Activated T-helper 1 cell treated with anti-CD3 and anti-CD28 coated beads, Interleukin-2, amount 50 U/mL, for 16 hours (primary cell): ENCODE measurements around the gene CACNG7.
"Not testable (repeated sequence)": the region's sequence is repeated elsewhere in the genome, so short reads cannot be mapped to it uniquely, and the experiment has no call there.

ENCODE experiments used
- DNase-seq, 2 donors: peaks; one replicate each; pipeline ENCODE4 v3.0.0-alpha.2; 2020; ENCODE audit warnings: low read depth in 1 of 2, low spot score in 1 of 2

Gene CACNG7

DNA sequence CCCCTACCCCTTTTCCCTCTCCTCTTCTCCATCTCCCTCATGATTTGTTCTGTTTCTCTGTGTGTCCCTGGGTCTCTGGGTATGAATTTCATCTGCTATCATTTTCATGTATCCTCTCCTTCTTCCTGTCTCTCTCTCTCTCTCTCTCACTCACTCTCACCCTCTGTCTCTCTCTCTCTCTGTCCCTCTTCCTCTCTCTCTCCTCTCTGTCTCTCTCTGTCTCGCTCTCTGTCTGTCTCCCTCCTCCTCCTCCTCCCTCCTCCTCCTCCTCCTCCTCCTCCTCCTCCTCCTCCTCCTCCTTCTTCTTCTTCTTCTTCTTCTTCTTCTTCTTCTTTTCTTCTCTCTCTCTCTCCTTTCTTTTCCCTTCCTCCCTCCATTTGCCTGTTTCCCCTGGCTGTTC lies 3.3 kb upstream of the CACNG7 start:
- DNase-seq, result no peak

DNA sequence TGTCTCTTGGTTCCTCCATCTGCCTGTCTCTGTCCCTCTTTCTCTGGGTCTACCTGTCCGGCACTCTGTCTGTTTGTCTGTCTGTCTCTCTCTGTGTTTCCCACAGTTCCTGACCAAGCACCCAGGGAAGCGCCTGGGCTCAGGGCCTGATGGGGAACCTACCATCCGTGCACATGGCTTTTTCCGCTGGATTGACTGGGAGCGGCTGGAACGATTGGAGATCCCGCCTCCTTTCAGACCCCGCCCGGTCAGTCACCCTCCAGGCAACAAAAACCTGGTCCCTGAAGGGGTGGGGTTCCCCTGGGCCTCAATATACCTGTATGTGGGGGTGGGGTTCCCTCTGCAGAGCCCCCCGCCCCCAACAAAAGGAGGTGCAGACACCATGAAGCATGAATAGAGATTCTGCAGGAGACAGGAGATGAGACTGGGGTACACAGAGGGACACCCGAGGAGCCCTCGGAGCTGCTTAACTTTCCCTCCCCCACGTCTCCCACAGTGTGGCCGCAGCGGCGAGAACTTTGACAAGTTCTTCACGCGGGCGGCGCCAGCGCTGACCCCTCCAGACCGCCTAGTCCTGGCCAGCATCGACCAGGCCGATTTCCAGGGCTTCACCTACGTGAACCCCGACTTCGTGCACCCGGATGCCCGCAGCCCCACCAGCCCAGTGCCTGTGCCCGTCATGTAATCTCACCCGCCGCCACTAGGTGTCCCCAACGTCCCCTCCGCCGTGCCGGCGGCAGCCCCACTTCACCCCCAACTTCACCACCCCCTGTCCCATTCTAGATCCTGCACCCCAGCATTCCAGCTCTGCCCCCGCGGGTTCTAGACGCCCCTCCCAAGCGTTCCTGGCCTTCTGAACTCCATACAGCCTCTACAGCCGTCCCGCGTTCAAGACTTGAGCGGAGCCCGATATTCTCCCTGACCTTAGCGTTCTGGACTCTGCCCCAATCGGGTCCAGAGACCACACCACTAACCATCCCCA lies 2.6 kb upstream of the CACNG7 start:
- peak; percentile 50 to 60 for DNase-seq

GRCh38 chr19:53907193-53907581 lies 1.9 kb upstream of the CACNG7 start:
- no peak for DNase-seq

GRCh38 chr19:53907690-53908089 lies 1.4 kb upstream of the CACNG7 start:
- DNase-seq, result no peak

- peak in 1 of 2 donors; percentile 23 for DNase-seq
These were observed 758 bp upstream of the CACNG7 start for GRCh38 chr19:53908106-53908934.

DNA sequence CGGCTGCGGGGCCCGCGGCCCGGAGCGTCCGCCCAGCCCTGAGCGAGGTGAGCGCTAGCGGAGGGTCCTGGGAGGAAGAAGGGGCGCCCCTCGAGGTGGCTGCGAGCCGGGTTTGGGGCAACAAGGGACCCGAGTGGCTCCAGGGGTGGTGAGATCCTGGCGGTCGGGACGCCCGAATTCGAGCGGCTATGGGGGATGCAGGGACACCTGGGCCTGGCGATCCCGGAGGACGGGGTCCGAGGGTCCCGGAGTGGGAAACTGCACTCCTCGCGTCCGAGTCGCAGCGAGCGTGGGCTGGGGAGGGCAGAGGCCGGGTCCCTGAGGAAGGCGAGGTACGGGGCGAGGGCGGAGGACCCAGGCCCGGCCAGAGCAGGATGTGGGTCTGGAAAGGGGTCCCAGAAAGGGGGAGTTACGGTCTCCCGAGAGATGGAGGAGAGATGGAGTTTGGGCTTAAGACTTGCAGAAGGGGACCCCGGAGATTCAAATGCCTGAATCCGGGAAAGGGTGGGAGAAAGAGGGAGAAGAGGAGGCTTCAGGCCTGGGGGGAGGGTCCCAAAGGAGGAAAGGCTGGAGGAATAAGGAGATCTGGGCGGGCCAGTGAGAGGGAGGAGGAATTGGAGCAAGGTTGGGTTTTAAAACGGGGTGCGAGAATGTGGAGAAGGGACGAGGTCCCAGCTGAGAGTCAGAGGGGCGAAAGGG lies 542 bp downstream of the CACNG7 start:
- no peak for DNase-seq

GRCh38 chr19:53910170-53910518 lies 1.1 kb downstream of the CACNG7 start:
- DNase-seq, result no peak

GRCh38 chr19:53912653-53913052 lies 3.6 kb downstream of the CACNG7 start:
- no peak for DNase-seq

- DNase-seq, result no peak
These were observed 5.9 kb downstream of the CACNG7 start for GRCh38 chr19:53915000-53915399.

DNA sequence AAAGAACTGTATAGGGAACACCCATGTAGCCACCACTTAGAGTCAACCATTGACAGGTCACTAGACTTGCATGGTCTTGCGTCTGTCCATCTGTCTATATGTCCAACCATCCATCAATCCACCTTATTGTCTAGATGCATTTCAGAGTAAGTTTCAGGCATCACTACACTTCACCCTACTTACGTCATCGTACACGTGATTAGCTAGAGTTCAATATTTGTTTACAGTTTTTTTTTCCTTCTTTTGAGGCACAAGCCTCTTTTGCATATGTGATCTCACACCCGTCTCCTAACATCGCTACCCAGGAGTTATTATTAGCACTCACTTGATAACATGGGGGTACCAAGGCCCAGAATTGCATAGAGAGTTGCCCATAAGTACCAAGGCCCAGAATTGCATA lies 6.9 kb downstream of the CACNG7 start:
- no peak for DNase-seq

DNA sequence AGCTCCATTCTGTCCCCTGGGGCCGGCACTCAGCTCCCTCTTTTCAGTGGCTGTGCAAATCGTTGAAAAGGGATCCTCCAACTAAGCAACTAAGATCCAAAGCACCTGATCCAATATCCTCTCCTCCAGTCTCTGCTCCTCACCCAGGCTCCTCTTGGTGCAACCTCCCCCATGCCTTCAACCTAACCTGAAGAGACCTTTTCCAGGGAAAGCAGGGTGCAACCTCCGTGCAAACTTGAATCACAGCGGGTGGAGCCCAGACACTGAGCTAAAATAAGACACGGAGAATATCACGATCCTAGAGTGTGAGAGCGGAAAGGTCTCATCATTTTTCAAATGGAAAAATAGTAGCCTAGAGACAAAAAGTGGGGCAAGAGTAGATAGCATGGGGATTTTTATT lies 8.3 kb downstream of the CACNG7 start:
- DNase-seq, result no peak

GRCh38 chr19:53927739-53928138 lies 18.7 kb downstream of the CACNG7 start:
- DNase-seq, result no peak

DNA sequence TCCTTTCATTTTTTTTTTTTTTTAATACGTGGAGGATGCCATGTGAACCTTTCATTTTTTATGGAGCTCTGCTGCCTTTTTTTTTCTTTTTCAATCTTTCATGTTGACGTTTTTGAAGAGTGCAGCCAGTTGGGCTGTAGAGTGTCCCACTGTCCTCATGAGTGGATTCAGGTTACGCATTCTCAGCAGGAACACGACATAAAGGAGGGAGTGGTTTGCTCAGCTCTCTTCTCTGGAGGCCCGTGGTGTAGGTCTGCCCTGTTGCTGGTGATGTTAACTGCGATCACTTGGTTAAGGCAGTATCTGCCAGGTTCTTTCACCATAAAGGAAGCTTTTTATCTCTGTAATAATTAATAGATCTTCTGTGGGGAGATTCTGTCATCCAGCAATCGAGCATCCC lies 27.0 kb downstream of the CACNG7 start:
- DNase-seq, result no peak

- no peak for DNase-seq
These were observed 33.1 kb downstream of the CACNG7 start for GRCh38 chr19:53942001-53942786.

DNA sequence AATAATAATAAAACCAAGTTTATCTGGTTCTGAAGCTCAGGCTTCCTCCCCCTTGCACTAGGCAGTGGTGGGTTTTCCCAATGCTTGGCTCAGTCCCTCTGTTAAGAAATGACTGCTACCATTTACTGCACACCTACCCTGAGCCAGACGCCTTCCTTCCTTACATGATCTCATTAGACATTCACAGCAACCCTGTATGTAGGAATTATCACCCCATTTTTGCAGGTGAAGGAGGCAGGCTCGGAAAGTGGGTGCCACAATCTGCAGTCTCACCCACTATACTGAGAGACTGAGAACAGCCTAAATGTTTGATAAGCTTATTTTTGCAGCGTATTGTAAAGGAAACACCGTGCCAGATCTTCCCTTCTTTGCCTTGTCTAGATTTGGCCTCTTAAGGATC lies 35.3 kb downstream of the CACNG7 start:
- DNase-seq, result no peak

DNA sequence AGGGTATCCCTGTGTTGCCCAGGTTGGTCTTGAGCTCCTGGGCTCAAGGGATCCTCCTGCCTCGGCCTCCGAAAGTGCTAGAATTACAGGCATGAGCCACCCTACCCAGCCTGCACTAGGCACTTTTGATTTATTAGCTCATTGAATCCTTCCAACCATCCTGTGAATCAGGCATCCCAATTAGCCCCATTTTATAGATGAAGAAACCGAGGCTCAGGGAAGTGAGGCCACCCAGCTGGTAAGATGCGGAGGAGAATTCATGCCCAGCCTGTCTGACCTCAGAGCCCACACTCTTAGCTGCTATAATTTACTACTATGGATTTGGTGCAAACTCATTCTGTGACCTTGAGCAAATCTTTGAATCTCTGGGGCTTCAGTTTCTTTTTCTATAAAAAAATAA lies 35.9 kb downstream of the CACNG7 start:
- no peak for DNase-seq

- no peak for DNase-seq
These were observed 36.4 kb downstream of the CACNG7 start for GRCh38 chr19:53945441-53945840.

DNA sequence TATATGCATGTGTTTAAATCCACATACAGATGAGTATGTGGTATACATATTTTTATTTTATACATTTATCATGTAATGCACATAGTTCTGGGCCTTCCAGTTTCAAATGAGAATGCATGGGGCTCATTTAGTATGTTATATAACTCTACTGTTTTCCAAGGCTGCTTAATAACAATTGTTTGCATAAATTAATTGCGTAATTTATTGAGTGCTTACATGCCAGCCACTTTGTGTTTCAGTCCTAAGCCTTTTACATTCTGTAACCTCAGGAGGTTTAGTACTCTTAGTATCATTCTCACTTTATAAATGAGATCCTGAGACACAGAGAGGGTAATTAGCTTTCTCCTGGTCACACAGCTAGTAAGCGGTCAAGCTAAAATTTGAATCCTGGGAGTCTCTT lies 36.9 kb downstream of the CACNG7 start:
- DNase-seq, result no peak

GRCh38 chr19:53947624-53948023 lies 38.5 kb downstream of the CACNG7 start:
- no peak for DNase-seq

- DNase-seq, result not testable (repeated sequence)
These were observed 39.5 kb downstream of the CACNG7 start for GRCh38 chr19:53948611-53949010.

- DNase-seq, result no peak
These were observed 42.4 kb downstream of the CACNG7 start for GRCh38 chr19:53951436-53951835.
